GM21825 (cell line): Measurements from ENCODE around the gene METTL14.
A peak's percentile ranks its signal among the peaks of the same experiment; 100 is the strongest.

Experiments used
- ATAC-seq: cut with Tn5 transposase; IDR thresholded peaks from one replicate; pipeline ENCODE4 v1.9.1; 2021; ENCODE audit warnings: mild to moderate bottlenecking, moderate library complexity; ENCODE audit not compliant: unreplicated experiment

METTL14 gene

GRCh38 chr4:118756958-118757357 is 71.8 kb downstream of the METTL14 start:
- ATAC-seq: no peak

- no peak for ATAC-seq
Observed at GRCh38 chr4:118757761-118758251, 72.6 kb downstream of the METTL14 start.

- no peak for ATAC-seq
Observed at GRCh38 chr4:118758293-118758692, 73.1 kb downstream of the METTL14 start.

GRCh38 chr4:118759481-118759880 is 74.3 kb downstream of the METTL14 start:
- no peak for ATAC-seq

- ATAC-seq: peak; percentile 37
Observed at GRCh38 chr4:118760092-118760491, 74.9 kb downstream of the METTL14 start.

GRCh38 chr4:118760493-118760892 is 75.3 kb downstream of the METTL14 start:
- peak; percentile 97 for ATAC-seq

GRCh38 chr4:118761397-118762016 is 76.3 kb downstream of the METTL14 start:
- ATAC-seq: no peak

- ATAC-seq: no peak
Observed at GRCh38 chr4:118762155-118762554, 77.0 kb downstream of the METTL14 start.

GRCh38 chr4:118762730-118763477 is 77.7 kb downstream of the METTL14 start:
- ATAC-seq: no peak
